PC-3 (cell line): Measurements from ENCODE around the gene UBE2D2. TPM values are rescaled to one million over a fixed set of nuclear protein-coding genes. Genes with fewer than 3 reads are reported as not detected.
"Not testable (repeated sequence)": the region's sequence is repeated elsewhere in the genome, so short reads cannot be mapped to it uniquely, and the experiment has no call there.

ENCODE experiments used
- ATAC-seq: fragments of 200-7000 bp; cut with Tn5 transposase; 2 replicates; pipeline ENCODE4 v1.9.1; 2020; ENCODE audit warnings: mild to moderate bottlenecking, moderate library complexity
- Bru-seq: library from RNA; stranded (reverse); fragments of 400-500 nt; gene quantifications from one replicate; lab custom pipeline; 2021; lab: Mats Ljungman, UMichigan
- BruChase-seq, 2 experiments: library from RNA; stranded (reverse); fragments of 400-500 nt; gene quantifications; one replicate each; lab custom pipeline; 2021; lab: Mats Ljungman, UMichigan
- BruUV-seq: library from RNA; stranded (reverse); fragments of 400-500 nt; replicated peaks from 2 replicates; lab custom pipeline; 2021; lab: Mats Ljungman, UMichigan
- CTCF ChIA-PET: fragments of 300-600 bp; sonication (Branson Sonifier 250); formaldehyde crosslinking; loops from one replicate; lab custom pipeline; 2022; ENCODE audit warnings: antibody characterized with exemption; lab: Charles Lee
- POLR2A ChIA-PET: fragments of 300-600 bp; sonication (Branson Sonifier 250); formaldehyde crosslinking; loops from one replicate; lab custom pipeline; 2022; ENCODE audit warnings: antibody characterized with exemption; ENCODE audit not compliant: unreplicated experiment; lab: Charles Lee
- DNase-seq: peaks from one replicate; pipeline ENCODE4 v3.0.0-alpha.2; 2015
- H2AFZ ChIP-seq: fragments of 300-600 bp; sonication (generic); 2 replicates; pipeline ENCODE4 v1.6.0; 2016; ENCODE audit warnings: antibody characterized with exemption, low read length
- H3F3A ChIP-seq: fragments of 300-600 bp; sonication (generic); one replicate; pipeline ENCODE4 v1.6.0; 2017; ENCODE audit warnings: antibody characterized with exemption, low read length, control low read depth, mild to moderate bottlenecking; ENCODE audit not compliant: unreplicated experiment
- H3K27ac ChIP-seq: fragments of 300-600 bp; sonication (generic); 2 replicates; pipeline ENCODE4 v1.5.1; 2016; ENCODE audit warnings: mild to moderate bottlenecking, low read length
- H3K27me3 ChIP-seq: fragments of 300-600 bp; sonication (generic); 2 replicates; pipeline ENCODE4 v1.6.1; 2016; ENCODE audit warnings: low read length, mixed read lengths
- H3K36me3 ChIP-seq: fragments of 300-600 bp; sonication (generic); 2 replicates; pipeline ENCODE4 v1.6.1; 2016; ENCODE audit warnings: low read depth, mixed run types, low read length, mixed read lengths
- H3K4me1 ChIP-seq: fragments of 300-600 bp; sonication (generic); 2 replicates; pipeline ENCODE4 v1.5.1; 2016; ENCODE audit warnings: low read length; ENCODE audit not compliant: insufficient read depth
- H3K4me2 ChIP-seq: fragments of 300-600 bp; sonication (generic); 2 replicates; pipeline ENCODE4 v1.6.0; 2016; ENCODE audit warnings: low read length
- H3K4me3 ChIP-seq: fragments of 300-600 bp; sonication (generic); 2 replicates; pipeline ENCODE4 v1.5.1; 2016; ENCODE audit warnings: mild to moderate bottlenecking, low read length, mixed read lengths
- H3K79me2 ChIP-seq: fragments of 300-600 bp; sonication (generic); 2 replicates; pipeline ENCODE4 v1.6.1; 2017; ENCODE audit warnings: low read length, mixed read lengths
- H3K9ac ChIP-seq: fragments of 300-600 bp; sonication (generic); 2 replicates; pipeline ENCODE4 v1.6.0; 2016; ENCODE audit warnings: mild to moderate bottlenecking, low read length
- H3K9me2 ChIP-seq: fragments of 300-600 bp; sonication (generic); replicated peaks from 2 replicates; pipeline ENCODE4 v1.6.1; 2016; ENCODE audit warnings: mixed run types, low read length, mixed read lengths
- H3K9me3 ChIP-seq: fragments of 300-600 bp; sonication (generic); 2 replicates; pipeline ENCODE4 v1.6.1; 2016; ENCODE audit warnings: low read length, mixed read lengths
- H4K20me1 ChIP-seq: fragments of 300-600 bp; sonication (generic); 2 replicates; pipeline ENCODE4 v1.6.1; 2016; ENCODE audit warnings: low read length, mixed read lengths
- EZH2 ChIP-seq: fragments of 300-600 bp; sonication (generic); IDR thresholded peaks from one replicate; pipeline ENCODE4 v1.6.1; 2017; ENCODE audit warnings: antibody characterized with exemption, mild to moderate bottlenecking, low read length; ENCODE audit not compliant: unreplicated experiment
- EZH2phosphoT487 ChIP-seq: fragments of 300-600 bp; sonication (generic); IDR thresholded peaks from 2 replicates; pipeline ENCODE4 v1.6.1; 2018; ENCODE audit warnings: mild to moderate bottlenecking, antibody characterized with exemption, low read length, borderline replicate concordance
- intact Hi-C: fragments of 100-400 bp; cut with micrococcal nuclease; formaldehyde crosslinking; loops from 2 replicates; pipeline ENCODE4 v1.9.0; 2023
- long read RNA-seq: library from polyadenylated mRNA; unstranded; transcript quantifications from one replicate; pipeline ENCODE4 v2.0.0, GENCODE V29; 2021; ENCODE audit not compliant: unreplicated experiment
- total RNA-seq: library from RNA; depleted of rRNA; stranded (reverse); fragments of >200 nt; gene quantifications from 2 replicates; pipeline ENCODE4 v1.2.3, GENCODE V29; 2014; rRNA removed
- TF ChIP-seq, protein P1 (sequence below): fragments of 300-600 bp; sonication (generic); conservative IDR thresholded peaks from 2 replicates; pipeline ENCODE4 v1.5.1; 2017; ENCODE audit warnings: antibody characterized with exemption, low read depth, mild to moderate bottlenecking, low read length

Gene UBE2D2
- 98.7 and 104 TPM in 2 replicates for total RNA-seq
- Bru-seq, nascent RNA = percentile 78 among the genes with signal in this experiment
- percentile 80 among the genes with signal in this experiment for BruChase-seq, experiment 1, labeled RNA remaining after a 6-hour chase
- BruChase-seq, experiment 2, labeled RNA remaining after a 2-hour chase = percentile 74 among the genes with signal in this experiment
- long read RNA-seq, transcript UBE2D2-202 (7 exons, 2,702 nt) = major isoform, 127 of 197 reads
- long read RNA-seq, partial matches to known transcripts = 14 of 197 reads
- long read RNA-seq, other reads (novel, unspliced or antisense) = 55 of 197 reads

DNA sequence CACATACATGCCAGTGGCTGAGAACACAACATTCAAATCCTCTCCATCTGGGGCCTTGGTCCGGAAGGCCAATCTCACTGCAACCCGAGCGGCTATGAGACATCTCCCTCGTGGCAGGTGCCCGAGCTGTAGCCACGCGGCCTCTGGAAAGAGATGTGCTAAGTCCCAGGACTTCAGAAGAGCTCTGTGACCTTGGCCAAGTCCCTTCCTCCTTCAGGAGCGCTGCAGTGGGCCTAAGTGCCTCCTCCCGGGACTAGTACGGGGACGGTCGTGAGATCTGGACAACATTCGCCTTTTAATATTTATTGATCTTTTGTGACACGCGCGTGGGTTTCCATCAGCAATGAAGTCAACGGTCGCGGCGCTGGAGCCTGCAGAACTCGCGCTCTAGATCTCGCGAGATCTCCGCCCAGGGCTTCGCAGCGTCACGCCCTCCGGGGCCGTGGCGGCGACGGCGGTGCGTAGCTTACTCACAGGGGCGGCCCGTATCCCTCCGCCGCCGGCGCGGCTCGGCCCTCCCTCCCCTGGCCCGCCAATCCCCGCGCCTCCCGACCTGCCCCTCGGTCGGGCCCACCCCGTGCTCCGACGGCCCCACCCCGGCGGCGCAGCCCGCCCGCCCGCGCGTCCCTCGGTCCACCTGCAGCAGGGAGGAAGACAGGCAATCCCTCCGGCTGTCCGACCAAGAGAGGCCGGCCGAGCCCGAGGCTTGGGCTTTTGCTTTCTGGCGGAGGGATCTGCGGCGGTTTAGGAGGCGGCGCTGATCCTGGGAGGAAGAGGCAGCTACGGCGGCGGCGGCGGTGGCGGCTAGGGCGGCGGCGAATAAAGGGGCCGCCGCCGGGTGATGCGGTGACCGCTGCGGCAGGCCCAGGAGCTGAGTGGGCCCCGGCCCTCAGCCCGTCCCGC, at the start of gene UBE2D2:
UBE2D2 (plus strand) TSS at position 588 of the 903 bp plus-strand sequence. CDS start 453 bp downstream, outside the sequence.
- TF ChIP-seq, protein P1, sequence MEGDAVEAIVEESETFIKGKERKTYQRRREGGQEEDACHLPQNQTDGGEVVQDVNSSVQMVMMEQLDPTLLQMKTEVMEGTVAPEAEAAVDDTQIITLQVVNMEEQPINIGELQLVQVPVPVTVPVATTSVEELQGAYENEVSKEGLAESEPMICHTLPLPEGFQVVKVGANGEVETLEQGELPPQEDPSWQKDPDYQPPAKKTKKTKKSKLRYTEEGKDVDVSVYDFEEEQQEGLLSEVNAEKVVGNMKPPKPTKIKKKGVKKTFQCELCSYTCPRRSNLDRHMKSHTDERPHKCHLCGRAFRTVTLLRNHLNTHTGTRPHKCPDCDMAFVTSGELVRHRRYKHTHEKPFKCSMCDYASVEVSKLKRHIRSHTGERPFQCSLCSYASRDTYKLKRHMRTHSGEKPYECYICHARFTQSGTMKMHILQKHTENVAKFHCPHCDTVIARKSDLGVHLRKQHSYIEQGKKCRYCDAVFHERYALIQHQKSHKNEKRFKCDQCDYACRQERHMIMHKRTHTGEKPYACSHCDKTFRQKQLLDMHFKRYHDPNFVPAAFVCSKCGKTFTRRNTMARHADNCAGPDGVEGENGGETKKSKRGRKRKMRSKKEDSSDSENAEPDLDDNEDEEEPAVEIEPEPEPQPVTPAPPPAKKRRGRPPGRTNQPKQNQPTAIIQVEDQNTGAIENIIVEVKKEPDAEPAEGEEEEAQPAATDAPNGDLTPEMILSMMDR = no peak
- TF ChIP-seq EZH2phosphoT487 (no peak), EZH2 (no peak)
- peak; percentile 93 for ATAC-seq
- Histone ChIP-seq H3K36me3 (peaks cover 9% of the 10 kb centered on the region; the same call in 1 of the 2 replicates), H3K4me1 (peaks cover 12% of the 10 kb centered on the region), H2AFZ (peak within 1 kb of the TSS; percentile 96), H4K20me1 (peaks cover 34% of the 10 kb centered on the region), H3K9me3 (no peaks in the 10 kb centered on the region), H3K4me2 (peak within 1 kb of the TSS; percentile 87), H3K9ac (peak within 1 kb of the TSS; percentile 94), H3K9me2 (no peaks in the 10 kb centered on the region), H3K79me2 (peaks cover 48% of the 10 kb centered on the region), H3K27ac (peak within 1 kb of the TSS; percentile 71), H3K27me3 (no peaks in the 10 kb centered on the region), H3K4me3 (peak within 1 kb of the TSS; percentile 75), H3F3A (no peaks in the 10 kb centered on the region)
- intact Hi-C loops = no loop called here
- ChIA-PET CTCF (no interaction called here), POLR2A (interaction anchor here (0.5 to 0.6 kb wide), 2 partner anchors 40 to 586 kb away, joined by 6 to 11 read pairs; no protein-coding TSS in a partner anchor)
- BruUV-seq = TSS peak; percentile 99
- peak; percentile 98 for DNase-seq

DNA sequence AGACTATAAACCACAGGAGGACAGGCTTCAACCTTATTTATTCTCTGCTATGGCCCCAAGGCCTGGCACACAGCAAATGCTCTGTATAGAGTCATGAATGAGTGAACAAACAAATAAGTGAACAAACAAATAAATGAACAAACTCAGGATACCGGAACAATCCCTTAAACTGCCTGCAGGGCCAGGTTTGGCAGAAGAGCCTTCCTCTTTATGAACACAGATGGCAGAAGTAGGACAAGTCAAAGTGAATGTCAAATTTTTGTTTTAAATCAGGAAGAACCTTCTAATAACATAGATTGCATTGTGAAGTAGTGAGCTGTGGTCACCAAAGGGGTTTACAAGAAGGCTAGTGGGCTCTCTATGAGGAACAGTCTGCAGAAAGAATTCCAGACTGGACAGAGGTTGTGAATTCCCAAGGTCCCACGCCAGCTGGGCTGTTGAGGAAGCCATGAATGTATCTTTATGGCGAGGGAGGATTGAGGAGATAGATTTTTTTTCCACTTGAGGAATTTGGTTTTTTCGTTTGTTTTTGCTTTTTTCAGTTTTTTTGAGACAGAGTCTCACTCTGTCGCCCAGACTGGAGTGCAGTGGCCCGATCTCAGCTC, 48.3 kb upstream of the UBE2D2 start:
- POLR2A ChIA-PET = no interaction called here

DNA sequence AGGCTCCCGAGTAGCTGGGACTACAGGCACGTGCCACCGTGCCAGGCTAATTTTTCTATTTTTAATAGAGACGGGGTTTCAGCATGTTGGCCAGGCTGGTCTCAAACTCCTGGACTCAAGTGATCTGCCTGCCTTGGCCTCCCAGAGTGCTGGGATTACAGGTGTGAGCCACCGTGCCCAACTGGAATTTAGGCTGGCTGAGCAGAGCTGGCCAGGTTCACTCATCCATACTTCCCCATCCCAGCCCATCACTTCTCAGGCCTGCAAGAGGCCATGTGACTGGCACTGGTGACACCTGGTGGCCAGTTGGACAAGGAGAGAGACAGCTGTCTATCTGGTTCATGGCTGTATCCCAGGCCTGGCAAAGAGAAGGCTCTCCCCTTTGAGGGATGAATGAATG, 47.7 kb upstream of the UBE2D2 start:
- H4K20me1 ChIP-seq, H3K4me1 ChIP-seq, H3K27me3 ChIP-seq, H3K4me3 ChIP-seq, H3K36me3 ChIP-seq, H3K9me2 ChIP-seq, H3K79me2 ChIP-seq, H3K4me2 ChIP-seq, H3K27ac ChIP-seq, BruUV-seq, H3K9ac ChIP-seq, H2AFZ ChIP-seq, H3K9me3 ChIP-seq, H3F3A ChIP-seq: not testable (repeated sequence)
- ChIA-PET CTCF (interaction anchor here (1.0 kb wide), 1 partner anchor 91 kb away, joined by 3 read pairs; no protein-coding TSS in a partner anchor), POLR2A (interaction anchor here (0.6 kb wide), 1 partner anchor 31 kb away, joined by 3 read pairs; the partner anchor contains the start of gene STING1)
- ATAC-seq = peak; percentile 88
- intact Hi-C loops = loop anchor here (1.0 to 5.0 kb wide), 2 partner anchors 76 to 91 kb away; partner anchors contain the start of gene DNAJC18
- peak; percentile 87 for DNase-seq
- TF ChIP-seq, protein P1 = peak; percentile 80

More for the DNA sequence above, 48.3 kb upstream of the UBE2D2 start:
- Histone ChIP-seq H3K27me3 (no peaks in the 10 kb centered on the region), H3K36me3 (no peaks in the 10 kb centered on the region), H3K79me2 (no peaks in the 10 kb centered on the region), H3K4me1 (peaks cover 4% of the 10 kb centered on the region), H4K20me1 (no peaks in the 10 kb centered on the region), H3K27ac (no peak overlapping the region), H3K9me3 (no peaks in the 10 kb centered on the region), H3F3A (no peaks in the 10 kb centered on the region), H3K9me2 (no peaks in the 10 kb centered on the region), H3K4me2 (no peak overlapping the region), H3K4me3 (no peak overlapping the region), H3K9ac (no peak overlapping the region), H2AFZ (no peak overlapping the region)
- TF ChIP-seq EZH2phosphoT487 = no peak
- no peak for TF ChIP-seq EZH2
- no TSS peak for BruUV-seq
- DNase-seq (no peak), ATAC-seq (no peak)
- intact Hi-C loops = loop anchor here (1.0 to 5.0 kb wide), 2 partner anchors 76 to 91 kb away; partner anchors contain the start of gene DNAJC18
- CTCF ChIA-PET = interaction anchor here (1.0 kb wide), 1 partner anchor 91 kb away, joined by 3 read pairs; no protein-coding TSS in a partner anchor
